Natural killer cell (primary cell): ENCODE measurements around the gene SLC12A8. TPM values are rescaled to one million over a fixed set of nuclear protein-coding genes. Genes with fewer than 3 reads are reported as not detected.

Source experiments
- ATAC-seq, 3 donors: fragments of 150-1000 bp in 2 of 3; fragments of 200-7000 bp in 1 of 3; cut with Tn5 transposase; 1 replicate in 1 of 3; 2 replicates in 2 of 3; pipeline ENCODE4 v1.10.0; 2021; ENCODE audit warnings: mild to moderate bottlenecking in 2 of 3, moderate library complexity in 2 of 3
- DNase-seq, 2 donors: peaks; one replicate each; pipeline versions ENCODE4 v3.0.0 to v3.0.0-alpha.2; 2013 to 2021; ENCODE audit warnings: mixed read lengths in 1 of 2
- H3K27ac ChIP-seq: one replicate; pipeline ENCODE4 v1.5.1; 2013; ENCODE audit warnings: mild to moderate bottlenecking, low read length
- H3K27me3 ChIP-seq: one replicate; pipeline ENCODE4 v1.6.1; 2013; ENCODE audit warnings: low read length; ENCODE audit not compliant: control insufficient read depth, insufficient read depth
- H3K36me3 ChIP-seq: one replicate; pipeline ENCODE4 v1.6.1; 2013; ENCODE audit warnings: low read length; ENCODE audit not compliant: control insufficient read depth, insufficient read depth
- H3K4me1 ChIP-seq: one replicate; pipeline ENCODE4 v1.6.1; 2013; ENCODE audit warnings: low read length; ENCODE audit not compliant: control insufficient read depth, insufficient read depth
- H3K4me3 ChIP-seq: one replicate; pipeline ENCODE4 v1.5.1; 2013; ENCODE audit warnings: low read length
- H3K9me3 ChIP-seq: one replicate; pipeline ENCODE4 v1.6.1; 2013; ENCODE audit warnings: low read length; ENCODE audit not compliant: control insufficient read depth, insufficient read depth
- H3K27ac Mint-ChIP-seq, 2 donors: one replicate each; pipeline ENCODE4 v1.8.0; 2022; ENCODE audit warnings: mild to moderate bottlenecking in 2 of 2, mixed read lengths in 2 of 2, moderate library complexity in 1 of 2
- H3K27me3 Mint-ChIP-seq, 2 donors: one replicate each; pipeline ENCODE4 v1.8.0; 2022; ENCODE audit warnings: low read depth in 2 of 2, mixed read lengths in 2 of 2
- H3K36me3 Mint-ChIP-seq: one replicate; pipeline ENCODE4 v1.8.0; 2022; ENCODE audit warnings: mixed read lengths
- H3K4me1 Mint-ChIP-seq, 2 donors: one replicate each; pipeline ENCODE4 v1.8.0; 2022; ENCODE audit warnings: mixed read lengths in 2 of 2
- H3K4me3 Mint-ChIP-seq: one replicate; pipeline ENCODE4 v1.8.0; 2022; ENCODE audit warnings: mild to moderate bottlenecking, moderate library complexity, mixed read lengths
- H3K9me3 Mint-ChIP-seq, 2 donors: one replicate each; pipeline ENCODE4 v1.8.0; 2022; ENCODE audit warnings: mixed read lengths in 2 of 2
- WGBS: methylation state at CpG from one replicate; pipeline ENCODE4 v1.1.7; 2013; ENCODE audit warnings: missing lambda C conversion rate; ENCODE audit not compliant: insufficient coverage; 5-methylcytosine and 5-hydroxymethylcytosine counted together
- intact Hi-C: fragments of 100-400 bp; cut with micrococcal nuclease; formaldehyde crosslinking; loops from one replicate; pipeline ENCODE4 v1.14.2; 2022
- total RNA-seq, 4 donors: library from RNA; stranded (reverse); fragments of 120-200 nt in 1 of 4; gene quantifications; one replicate each; pipeline versions ENCODE4 v1.2.3 to v1.2.4, GENCODE V29; 2013 to 2022
- TF ChIP-seq, protein P1 (sequence below): fragments of 200-600 bp; IDR thresholded peaks from one replicate; pipeline ENCODE4 v1.8.0; 2022; ENCODE audit warnings: antibody characterized with exemption

SLC12A8 gene
- total RNA-seq, 3 donors from 2014 or later (not counting 1 experiment from before 2014, with no cell fraction given): 0.25 to 1.4 (median 0.61) TPM

DNA sequence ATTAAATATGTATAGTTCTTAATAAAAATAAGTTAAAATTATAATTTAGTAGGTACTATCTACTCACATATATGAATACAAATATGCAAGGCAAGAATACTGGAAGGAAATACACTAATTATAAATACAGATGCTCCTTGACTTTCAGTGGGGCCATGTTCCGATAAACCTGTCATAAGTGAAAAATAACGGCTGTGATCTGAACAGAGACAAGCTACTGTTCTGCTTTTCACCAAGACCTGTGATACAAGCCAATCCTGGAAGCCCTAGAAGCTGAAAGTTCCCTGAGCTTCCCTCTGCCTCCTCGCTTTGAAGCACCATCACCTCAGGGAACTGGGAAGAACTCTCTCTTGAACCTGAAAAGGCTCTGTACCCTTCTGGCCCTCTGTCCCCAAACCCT lies 55.4 kb downstream of the SLC12A8 start:
- Histone ChIP-seq H3K4me1 (peaks cover 26% of the 10 kb centered on the region), H3K27me3 (no peaks in the 10 kb centered on the region), H3K9me3 (no peaks in the 10 kb centered on the region), H3K4me3 (no peak overlapping the region), H3K27ac (no peak overlapping the region), H3K36me3 (no peaks in the 10 kb centered on the region)
- Mint-ChIP-seq H3K9me3 (no peaks in the 10 kb centered on the region), H3K27me3 (peaks cover 0 to 4% of the 10 kb centered on the region in 2 donors), H3K27ac (no peak overlapping the region), H3K4me1 (peaks cover 10 to 16% of the 10 kb centered on the region in 2 donors), H3K4me3 (no peak overlapping the region), H3K36me3 (no peaks in the 10 kb centered on the region)
- DNase-seq: no peak
- no peak for ATAC-seq
- intact Hi-C loops: no loop called here
- 75% methylated on average over 3 of the region's 3 CpGs for WGBS
- TF ChIP-seq, protein P1, sequence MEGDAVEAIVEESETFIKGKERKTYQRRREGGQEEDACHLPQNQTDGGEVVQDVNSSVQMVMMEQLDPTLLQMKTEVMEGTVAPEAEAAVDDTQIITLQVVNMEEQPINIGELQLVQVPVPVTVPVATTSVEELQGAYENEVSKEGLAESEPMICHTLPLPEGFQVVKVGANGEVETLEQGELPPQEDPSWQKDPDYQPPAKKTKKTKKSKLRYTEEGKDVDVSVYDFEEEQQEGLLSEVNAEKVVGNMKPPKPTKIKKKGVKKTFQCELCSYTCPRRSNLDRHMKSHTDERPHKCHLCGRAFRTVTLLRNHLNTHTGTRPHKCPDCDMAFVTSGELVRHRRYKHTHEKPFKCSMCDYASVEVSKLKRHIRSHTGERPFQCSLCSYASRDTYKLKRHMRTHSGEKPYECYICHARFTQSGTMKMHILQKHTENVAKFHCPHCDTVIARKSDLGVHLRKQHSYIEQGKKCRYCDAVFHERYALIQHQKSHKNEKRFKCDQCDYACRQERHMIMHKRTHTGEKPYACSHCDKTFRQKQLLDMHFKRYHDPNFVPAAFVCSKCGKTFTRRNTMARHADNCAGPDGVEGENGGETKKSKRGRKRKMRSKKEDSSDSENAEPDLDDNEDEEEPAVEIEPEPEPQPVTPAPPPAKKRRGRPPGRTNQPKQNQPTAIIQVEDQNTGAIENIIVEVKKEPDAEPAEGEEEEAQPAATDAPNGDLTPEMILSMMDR: no peak

DNA sequence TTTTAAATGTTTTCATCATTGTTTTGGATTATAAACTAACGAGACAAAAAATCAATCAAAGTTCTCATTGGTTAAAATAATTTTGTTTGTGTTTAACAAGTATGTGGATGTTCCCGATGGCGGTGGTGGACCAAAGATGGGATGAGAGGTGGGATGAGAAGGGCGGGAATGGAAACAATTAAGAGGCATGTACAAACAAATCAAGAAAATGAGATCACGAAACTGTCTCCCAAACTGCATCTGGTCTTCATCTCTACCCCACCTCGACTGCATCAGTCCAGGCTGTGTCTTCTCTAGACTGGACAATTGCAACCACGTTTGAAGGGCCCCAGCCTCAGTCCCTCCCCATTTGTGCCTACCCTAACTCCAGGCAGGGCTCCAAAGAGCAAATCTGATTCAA lies 56.1 kb downstream of the SLC12A8 start:
- Histone ChIP-seq H3K4me1 (peaks cover 26% of the 10 kb centered on the region), H3K4me3 (no peak overlapping the region), H3K27me3 (no peaks in the 10 kb centered on the region), H3K36me3 (no peaks in the 10 kb centered on the region), H3K27ac (no peak overlapping the region), H3K9me3 (no peaks in the 10 kb centered on the region)
- H3K4me1 Mint-ChIP-seq: peaks cover 10 to 16% of the 10 kb centered on the region in 2 donors
- TF ChIP-seq, protein P1: no peak
- no peaks in the 10 kb centered on the region for H3K36me3 Mint-ChIP-seq
- WGBS: 94% methylated on average over 7 of the region's 7 CpGs
- H3K9me3 Mint-ChIP-seq: no peaks in the 10 kb centered on the region
- H3K27me3 Mint-ChIP-seq: peaks cover 0 to 4% of the 10 kb centered on the region in 2 donors
- H3K27ac Mint-ChIP-seq: no peak overlapping the region
- DNase-seq (no peak), ATAC-seq (no peak)
- no peak overlapping the region for H3K4me3 Mint-ChIP-seq
- intact Hi-C loops: no loop called here

- H3K27ac ChIP-seq: peak overlapping the region; percentile 39
- Mint-ChIP-seq H3K27me3 (peaks cover 0 to 4% of the 10 kb centered on the region in 2 donors), H3K4me3 (peak overlapping the region; percentile 69), H3K4me1 (peaks cover 18 to 28% of the 10 kb centered on the region in 2 donors), H3K9me3 (no peaks in the 10 kb centered on the region), H3K27ac (peak overlapping the region; percentile 67 to 72), H3K36me3 (no peaks in the 10 kb centered on the region)
- intact Hi-C loops: loop anchor here (5.0 kb wide), 1 partner anchor 38 kb away; no protein-coding TSS in a partner anchor
- no peaks in the 10 kb centered on the region for H3K9me3 ChIP-seq
- H3K4me1 ChIP-seq: peaks cover 26% of the 10 kb centered on the region
- H3K27me3 ChIP-seq: no peaks in the 10 kb centered on the region
- ATAC-seq (peak; percentile 59 to 86 (median 71)), DNase-seq (peak in 1 of 2 donors; percentile 39)
- H3K4me3 ChIP-seq: no peak overlapping the region
- TF ChIP-seq, protein P1: no peak
- WGBS: 41% methylated on average over 17 of the region's 17 CpGs
- no peaks in the 10 kb centered on the region for H3K36me3 ChIP-seq
Measured at GRCh38 chr3:125154800-125155269, 57.7 kb downstream of the SLC12A8 start.

- intact Hi-C loops: loop anchor here (5.0 kb wide), 1 partner anchor 37 kb away; no protein-coding TSS in a partner anchor
- peaks cover 25 to 35% of the 10 kb centered on the region in 2 donors for H3K4me1 Mint-ChIP-seq
- Histone ChIP-seq H3K4me3 (no peak overlapping the region), H3K27me3 (no peaks in the 10 kb centered on the region), H3K36me3 (no peaks in the 10 kb centered on the region), H3K9me3 (no peaks in the 10 kb centered on the region), H3K4me1 (peaks cover 34% of the 10 kb centered on the region), H3K27ac (no peak overlapping the region)
- H3K27me3 Mint-ChIP-seq: peaks cover 0 to 4% of the 10 kb centered on the region in 2 donors
- no peak overlapping the region for H3K27ac Mint-ChIP-seq
- ATAC-seq (no peak), DNase-seq (no peak)
- TF ChIP-seq, protein P1: no peak
- H3K36me3 Mint-ChIP-seq: no peaks in the 10 kb centered on the region
- no peaks in the 10 kb centered on the region for H3K9me3 Mint-ChIP-seq
- no peak overlapping the region for H3K4me3 Mint-ChIP-seq
- 97% methylated on average over 3 of the region's 3 CpGs for WGBS
Measured at GRCh38 chr3:125154110-125154509, 58.4 kb downstream of the SLC12A8 start.
